Activated naive CD4-positive, alpha-beta T cell treated with anti-CD3 and anti-CD28 coated beads, Interleukin-2, amount 50 U/mL, for 16 hours (primary cell): ENCODE results near the gene INO80B.
"Not testable (repeated sequence)": the region's sequence is repeated elsewhere in the genome, so short reads cannot be mapped to it uniquely, and the experiment has no call there.

ENCODE experiments used
- DNase-seq: peaks from one replicate; pipeline ENCODE4 v3.0.0-alpha.2; 2020

The INO80B gene

DNA sequence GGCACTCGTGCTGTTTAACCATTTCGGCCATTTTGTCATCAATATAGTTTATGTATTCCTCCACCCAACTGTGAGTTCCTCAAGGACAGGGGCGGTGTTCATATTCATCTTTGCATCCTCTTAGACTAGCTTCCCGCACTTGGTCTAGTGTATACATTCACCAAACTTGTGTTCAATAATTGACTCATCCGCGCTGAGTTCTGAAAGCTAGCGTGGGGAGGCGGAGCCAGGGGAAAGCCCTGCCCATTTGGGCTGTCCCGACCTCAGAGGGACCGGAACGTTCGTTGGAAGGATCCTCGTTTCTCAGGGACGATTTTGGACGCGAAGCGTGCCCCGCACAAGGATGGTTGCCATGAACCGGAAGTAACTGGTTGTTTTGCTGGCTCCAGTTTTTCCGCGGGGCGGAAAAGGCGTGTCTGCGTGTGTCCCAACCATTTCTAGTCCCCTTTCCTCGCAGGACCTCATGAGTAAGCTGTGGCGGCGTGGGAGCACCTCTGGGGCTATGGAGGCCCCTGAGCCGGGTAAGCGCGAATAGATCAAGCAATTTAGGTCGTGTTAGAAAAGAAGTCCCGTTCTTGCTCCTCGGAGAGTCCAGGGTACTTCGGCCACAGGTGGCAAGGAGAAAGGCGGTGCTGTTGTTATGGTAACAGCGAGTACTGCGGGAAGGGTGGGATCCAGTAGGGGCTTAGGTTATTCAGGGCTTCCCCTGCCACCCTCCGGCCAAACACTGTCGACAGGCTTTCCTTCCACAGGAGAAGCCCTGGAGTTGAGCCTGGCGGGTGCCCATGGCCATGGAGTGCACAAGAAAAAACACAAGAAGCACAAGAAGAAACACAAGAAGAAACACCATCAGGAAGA, at the start of gene INO80B:
TSS of gene INO80B (plus strand) at position 434 of the 858 bp plus-strand sequence. CDS start at position 464, 30 bp downstream.
- DNase-seq, result peak; percentile 94

DNA sequence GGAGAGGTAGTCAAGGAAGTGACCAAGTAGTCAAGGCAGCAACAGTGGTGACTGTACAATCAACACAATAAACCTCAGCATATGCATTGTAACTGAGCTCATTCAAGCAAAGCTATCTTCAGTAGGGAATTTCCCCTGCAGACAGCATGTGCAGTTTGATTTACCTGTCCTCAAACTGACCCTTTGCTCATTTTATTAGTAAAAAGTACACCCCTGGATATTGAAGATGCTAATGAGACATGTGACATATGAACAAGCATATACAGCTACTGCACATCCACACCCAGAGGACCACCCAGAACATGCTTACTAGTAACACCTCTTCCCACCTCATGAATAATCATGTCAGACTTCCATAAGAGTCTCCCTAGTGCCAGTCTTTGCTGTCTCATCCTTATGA, 48.9 kb upstream of the INO80B start:
- DNase-seq, result no peak

GRCh38 chr2:74407682-74408081, 47.2 kb upstream of the INO80B start:
- DNase-seq, result no peak

DNA sequence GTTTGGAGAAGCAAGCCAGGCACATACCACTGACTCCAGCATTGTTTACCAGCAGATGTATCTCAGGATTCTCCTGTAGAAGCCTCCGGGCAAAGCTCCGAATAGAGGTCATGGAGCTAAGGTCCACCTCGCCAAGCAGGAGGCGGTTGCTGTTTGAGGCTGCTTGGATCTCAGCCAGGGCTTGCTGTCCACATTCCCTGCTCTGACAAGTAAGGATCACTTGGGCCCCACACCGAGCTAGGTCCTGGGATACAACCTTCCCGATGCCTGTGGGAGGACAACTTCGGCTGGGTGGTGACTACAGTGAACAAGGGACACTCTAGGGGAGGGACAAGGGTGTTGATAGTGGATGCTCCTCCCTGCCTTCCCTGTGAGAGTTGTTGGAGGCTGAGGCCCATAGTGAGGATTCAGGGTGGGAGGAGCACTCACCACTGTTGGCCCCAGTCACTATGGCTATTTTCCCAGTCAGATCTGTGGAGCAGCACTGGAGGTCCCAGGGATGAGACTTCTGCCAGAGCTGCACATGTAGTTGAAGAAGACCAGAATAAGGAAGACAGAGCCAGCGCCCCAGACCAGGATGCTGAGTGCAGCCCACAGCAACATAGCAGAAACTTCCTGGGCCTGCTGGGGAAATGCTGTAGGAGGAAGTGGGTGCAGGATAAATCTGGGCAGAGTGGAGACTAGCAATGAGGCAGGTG, 41.7 kb upstream of the INO80B start:
- no peak for DNase-seq

DNA sequence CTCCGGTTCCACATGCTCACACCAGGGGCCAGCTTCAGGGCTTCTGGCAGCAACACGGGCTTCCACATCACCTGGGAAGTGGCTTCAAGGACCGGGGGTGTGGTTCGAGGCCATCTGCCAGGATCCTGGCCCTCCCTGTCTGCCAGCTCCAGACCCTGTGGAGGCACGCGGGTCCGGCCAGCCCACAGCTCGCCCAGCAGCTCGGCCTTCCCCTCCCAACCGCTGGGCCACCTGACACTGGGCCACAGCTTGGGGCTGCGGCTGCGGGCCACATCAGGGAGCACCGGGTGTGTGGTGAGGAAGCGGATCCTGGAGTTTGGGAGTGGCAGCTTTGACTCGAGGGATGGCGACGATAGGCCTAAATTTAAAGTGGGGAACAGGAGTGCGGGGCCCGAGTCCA, 40.4 kb upstream of the INO80B start:
- DNase-seq, result no peak

DNA sequence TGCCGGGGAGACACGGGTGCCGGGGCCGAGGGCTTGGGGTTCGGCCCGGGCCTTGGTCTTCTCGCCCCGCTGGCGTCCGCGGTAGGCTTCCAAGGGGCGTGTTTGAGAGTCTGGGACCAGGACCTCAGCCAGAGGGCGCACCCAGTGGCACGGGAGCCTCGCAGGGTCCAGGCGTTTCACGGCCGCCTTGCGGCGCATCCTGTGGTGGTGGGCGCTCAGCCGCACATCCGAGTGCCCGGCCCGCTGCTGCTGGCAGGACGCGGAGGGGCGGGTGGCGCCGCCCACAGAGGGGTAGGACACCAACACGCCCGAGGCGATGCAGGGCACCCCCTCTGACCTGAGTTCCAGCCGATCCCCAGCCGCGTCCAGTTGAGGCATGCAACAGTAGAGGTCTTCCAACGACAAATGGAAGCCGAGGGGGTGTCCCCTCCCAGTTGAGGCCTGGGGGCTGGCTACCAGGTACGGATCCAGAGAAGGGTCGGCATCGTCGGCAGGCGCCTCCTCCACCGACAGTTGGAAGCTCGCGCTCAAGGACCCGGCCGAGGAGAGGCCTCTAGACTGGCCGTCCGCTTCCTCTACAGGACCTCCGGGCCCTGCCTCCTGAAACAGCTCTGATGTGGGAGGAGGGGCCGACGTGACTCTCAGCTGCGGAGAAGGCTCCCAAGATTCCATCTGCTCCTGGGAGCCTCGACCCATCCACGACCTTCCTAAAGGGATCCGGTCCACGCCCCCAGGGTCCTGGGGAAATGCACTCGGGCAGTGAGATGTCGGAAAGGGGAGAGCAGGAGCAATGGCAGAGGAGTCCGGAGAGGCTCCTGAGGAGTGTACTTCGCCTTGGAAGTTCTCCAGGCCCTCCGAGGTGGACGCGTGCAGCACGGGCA, 39.8 kb upstream of the INO80B start:
- DNase-seq, result peak; percentile 30

GRCh38 chr2:74415762-74416395, 39.0 kb upstream of the INO80B start:
- DNase-seq, result no peak

DNA sequence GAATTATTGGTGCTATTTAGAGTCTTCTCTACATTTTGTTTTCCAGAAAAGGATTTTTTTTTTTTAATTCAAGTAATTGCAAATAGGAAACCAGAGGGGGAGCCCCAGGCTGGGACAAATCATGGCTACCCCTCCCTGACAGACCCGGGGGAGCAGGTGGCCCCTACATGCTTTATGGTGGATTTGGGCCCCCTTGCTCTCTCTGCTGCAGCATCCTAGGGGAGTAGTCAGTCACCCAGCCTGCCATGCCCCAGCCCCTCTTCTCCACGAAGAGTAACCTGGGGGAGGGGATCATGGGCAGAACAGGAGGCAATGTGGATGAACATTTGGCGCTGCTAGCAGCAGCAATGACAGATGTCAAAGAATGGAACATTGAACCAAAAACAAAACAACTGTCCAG, 38.1 kb upstream of the INO80B start:
- no peak for DNase-seq

DNA sequence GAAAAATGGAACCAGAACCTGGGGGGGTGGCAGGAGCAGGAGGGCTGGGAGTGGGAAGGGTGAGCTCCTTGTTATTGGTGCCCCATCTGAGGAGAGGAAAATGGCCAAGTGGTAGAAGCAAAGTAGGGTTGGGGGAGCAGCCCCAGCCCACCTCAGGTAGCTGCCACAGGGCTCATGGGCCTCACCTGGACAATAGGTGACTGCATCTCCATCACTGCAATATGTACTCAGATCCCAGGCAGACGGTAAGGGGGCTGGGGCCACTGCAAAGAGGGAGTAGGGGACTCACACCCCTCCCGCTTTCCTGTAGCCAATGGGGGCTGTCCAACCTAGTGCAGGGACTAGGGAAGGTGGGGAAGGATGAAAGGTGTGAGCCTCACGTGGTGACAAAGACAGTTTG, 37.7 kb upstream of the INO80B start:
- DNase-seq, result no peak

GRCh38 chr2:74417763-74418162, 37.1 kb upstream of the INO80B start:
- no peak for DNase-seq

DNA sequence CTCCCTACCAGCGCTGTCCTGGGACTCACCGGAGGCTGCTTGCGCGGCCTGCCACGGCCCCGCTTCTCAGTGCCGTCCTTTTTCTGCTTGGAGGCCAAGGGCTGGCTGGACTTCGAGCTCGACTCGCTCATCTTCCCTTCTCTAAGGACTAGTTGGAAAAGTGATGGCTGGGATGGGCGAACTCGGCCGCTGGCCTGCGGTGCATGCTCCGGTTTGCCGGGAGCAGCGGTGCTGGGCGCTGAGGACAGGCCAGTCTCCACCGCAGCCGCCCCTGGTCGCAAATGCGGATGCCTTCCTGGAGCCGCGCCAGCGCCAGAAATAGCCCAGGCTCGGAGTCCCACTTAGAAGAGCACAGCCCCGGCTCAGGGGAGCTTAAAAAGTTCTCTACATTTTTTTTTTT, 36.6 kb upstream of the INO80B start:
- DNase-seq, result no peak

DNA sequence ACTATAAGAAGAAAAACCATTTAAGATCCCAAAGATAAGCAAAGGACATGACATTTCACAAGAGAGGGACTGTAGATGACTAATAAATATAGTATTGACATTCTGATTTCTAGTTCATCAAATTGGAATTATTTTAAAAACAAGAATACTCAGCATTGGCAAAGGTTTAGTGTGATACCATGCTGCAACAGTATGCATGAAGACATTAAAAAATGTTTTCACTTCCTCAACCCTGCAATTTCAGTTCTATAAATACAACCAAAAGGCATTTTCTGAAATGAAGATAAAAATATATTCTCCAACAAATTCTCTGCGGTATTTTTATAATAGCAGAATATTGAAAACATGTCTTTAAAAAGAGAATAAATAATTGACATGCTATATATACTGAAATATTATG, 35.5 kb upstream of the INO80B start:
- DNase-seq, result no peak

DNA sequence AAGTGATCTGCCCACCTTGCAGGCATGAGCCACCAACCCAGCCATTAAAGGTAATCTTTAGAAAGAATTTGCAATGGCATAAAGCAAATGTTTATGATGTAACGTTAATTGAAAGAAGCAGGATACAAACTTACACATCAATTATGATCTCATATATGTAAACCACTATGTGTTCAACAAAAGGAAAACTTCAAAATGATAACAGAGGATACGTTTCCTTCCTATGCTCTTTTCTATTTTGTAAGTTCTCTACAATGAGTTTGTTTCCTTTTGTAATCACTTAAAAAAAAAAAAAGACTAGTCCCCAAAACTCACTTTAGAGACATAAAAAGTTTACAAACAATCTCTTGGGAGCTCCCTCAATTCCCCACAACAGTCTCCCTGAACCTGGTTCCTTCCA, 34.9 kb upstream of the INO80B start:
- DNase-seq, result no peak

- DNase-seq, result not testable (repeated sequence)
Observed at GRCh38 chr2:74420443-74421103, 34.3 kb upstream of the INO80B start.

GRCh38 chr2:74421221-74421870, 33.5 kb upstream of the INO80B start, which contains the start of the genes C2orf81 and WDR54:
TSS of gene C2orf81 (minus strand) at chr2:74421619. CDS start at chr2:74421560, 59 bp downstream.
TSS of gene WDR54 (plus strand) at chr2:74421730. CDS start at chr2:74422154, 424 bp downstream.
- DNase-seq, result peak; percentile 95

- no peak for DNase-seq
Observed at GRCh38 chr2:74423231-74424095, 31.4 kb upstream of the INO80B start.

DNA sequence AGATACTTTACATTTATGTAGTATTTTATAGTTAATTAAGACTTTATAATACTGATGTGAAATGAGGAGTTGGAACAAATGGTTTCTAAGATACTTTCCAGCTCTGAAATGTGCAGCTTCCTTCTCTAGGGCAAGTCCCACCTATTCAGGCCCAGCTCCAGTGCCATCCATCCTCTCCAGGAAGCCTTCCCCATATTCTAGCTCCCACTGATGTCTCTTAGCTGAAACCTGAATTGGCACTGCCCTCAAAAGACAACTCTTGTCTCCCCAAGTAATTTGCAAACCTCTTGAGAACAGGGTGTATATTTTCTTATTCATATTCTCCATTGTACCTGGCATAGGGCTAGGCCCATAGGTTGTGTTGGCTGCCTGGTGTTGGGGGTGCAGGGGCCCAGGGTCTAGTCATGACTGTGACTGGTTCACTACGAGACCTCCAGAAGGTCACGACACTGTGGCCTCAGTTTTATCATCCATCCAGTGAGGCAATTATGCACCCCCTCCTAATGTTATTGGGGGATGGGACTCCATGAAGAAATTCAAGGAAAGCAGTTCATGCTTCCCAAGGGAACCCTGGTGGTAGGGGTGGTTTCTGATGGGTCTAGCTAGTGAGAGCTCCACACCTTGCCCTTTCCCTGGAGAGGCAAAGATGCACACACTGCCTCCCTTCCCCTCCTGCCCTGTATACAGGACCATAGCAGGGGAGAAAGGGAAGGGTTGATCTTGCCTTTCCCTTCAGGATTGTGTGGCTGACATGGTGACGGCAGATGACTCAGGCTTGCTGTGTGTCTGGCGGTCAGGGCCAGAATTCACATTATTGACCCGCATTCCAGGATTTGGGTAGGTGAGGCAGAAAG, 30.5 kb upstream of the INO80B start:
- DNase-seq, result no peak

- DNase-seq, result no peak
Observed at GRCh38 chr2:74424995-74425406, 29.9 kb upstream of the INO80B start.

GRCh38 chr2:74425523-74425922, 29.4 kb upstream of the INO80B start:
- DNase-seq, result no peak
